Skeletal muscle satellite cell (primary cell): ENCODE data around the gene CSN3.

ENCODE experiments used
- H3K27me3 ChIP-seq: 2 replicates; pipeline ENCODE4 v1.7.0; 2013; ENCODE audit warnings: low read length; ENCODE audit not compliant: control insufficient read depth, insufficient read depth
- H3K36me3 ChIP-seq: 2 replicates; pipeline ENCODE4 v1.7.0; 2013; ENCODE audit warnings: mild to moderate bottlenecking, control low read depth, low read length; ENCODE audit not compliant: insufficient read depth
- H3K4me1 ChIP-seq: 2 replicates; pipeline ENCODE4 v1.7.0; 2013; ENCODE audit warnings: low read length; ENCODE audit not compliant: control insufficient read depth, insufficient read depth
- H3K4me2 ChIP-seq: 2 replicates; pipeline ENCODE4 v1.7.0; 2013; ENCODE audit warnings: mild to moderate bottlenecking, low read length
- H3K4me3 ChIP-seq: 2 replicates; pipeline ENCODE4 v1.7.0; 2013; ENCODE audit warnings: low read length
- H3K9ac ChIP-seq: 2 replicates; pipeline ENCODE4 v1.7.0; 2013; ENCODE audit warnings: mild to moderate bottlenecking, low read depth, low read length, moderate library complexity
- H3K9me3 ChIP-seq: replicated peaks from 2 replicates; pipeline ENCODE4 v1.7.0; 2013; ENCODE audit warnings: mild to moderate bottlenecking, control low read depth, low read length

Gene CSN3

DNA sequence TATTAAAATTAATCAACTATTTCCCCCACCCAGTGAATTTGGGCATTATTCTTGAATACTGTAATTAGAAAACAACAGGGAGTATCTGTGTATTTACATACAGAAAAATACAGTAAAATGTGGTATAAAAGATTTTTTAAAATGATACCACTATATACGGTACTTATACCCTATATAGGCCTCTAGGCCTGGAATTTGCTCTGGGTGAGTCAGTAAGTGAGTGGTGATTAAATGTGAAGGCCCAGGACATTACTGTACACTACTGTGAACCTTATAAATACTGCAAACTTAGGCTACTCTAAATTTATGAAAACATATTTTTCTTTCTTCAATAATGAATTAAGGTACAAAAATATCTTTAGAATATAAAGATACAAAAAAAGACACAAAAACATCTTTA, 6.3 kb upstream of the CSN3 start:
- H3K27me3 ChIP-seq = no peaks in the 10 kb centered on the region
- no peaks in the 10 kb centered on the region for H3K4me1 ChIP-seq
- H3K9ac ChIP-seq = no peak overlapping the region
- H3K9me3 ChIP-seq = no peaks in the 10 kb centered on the region
- H3K36me3 ChIP-seq = no peaks in the 10 kb centered on the region
- H3K4me3 ChIP-seq = no peak overlapping the region
- no peak overlapping the region for H3K4me2 ChIP-seq

DNA sequence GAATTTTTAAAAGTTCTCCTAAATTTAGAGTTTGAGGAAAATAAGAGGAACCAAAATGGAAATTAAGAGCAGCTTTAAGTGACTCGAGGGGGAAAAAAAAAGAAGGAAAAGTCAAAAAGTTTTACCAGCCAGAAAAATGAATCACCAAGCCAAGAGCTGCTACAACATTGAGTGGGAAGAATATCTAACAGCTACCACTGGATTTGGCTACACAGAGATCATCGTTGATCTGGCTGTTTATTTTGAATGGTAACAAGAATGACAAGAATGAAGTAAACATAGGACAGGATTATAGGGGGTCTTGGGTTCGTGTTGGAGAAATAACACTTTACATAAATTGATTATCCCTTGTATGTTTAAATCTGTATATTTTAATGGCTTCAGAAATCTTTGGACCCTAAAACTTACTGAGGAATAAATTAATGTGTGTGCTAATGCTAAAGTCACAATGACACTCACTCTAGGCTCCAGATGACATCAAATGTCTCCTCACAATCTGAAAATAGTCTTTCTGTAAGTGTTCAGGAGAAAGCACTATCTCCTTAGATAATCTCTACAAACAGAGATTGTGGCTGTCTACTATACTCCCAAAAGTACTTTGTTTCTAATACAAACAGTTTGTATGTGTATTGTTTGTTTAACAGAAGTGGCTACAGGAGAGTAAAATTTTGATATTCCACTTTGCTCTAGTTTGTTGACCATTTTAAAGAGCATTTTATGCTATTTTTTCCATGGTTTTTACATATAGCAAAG, 3.1 kb upstream of the CSN3 start:
- no peaks in the 10 kb centered on the region for H3K9me3 ChIP-seq
- no peak overlapping the region for H3K4me2 ChIP-seq
- H3K4me1 ChIP-seq = no peaks in the 10 kb centered on the region
- H3K27me3 ChIP-seq = no peaks in the 10 kb centered on the region
- H3K4me3 ChIP-seq = no peak overlapping the region
- H3K9ac ChIP-seq = no peak overlapping the region
- no peaks in the 10 kb centered on the region for H3K36me3 ChIP-seq

DNA sequence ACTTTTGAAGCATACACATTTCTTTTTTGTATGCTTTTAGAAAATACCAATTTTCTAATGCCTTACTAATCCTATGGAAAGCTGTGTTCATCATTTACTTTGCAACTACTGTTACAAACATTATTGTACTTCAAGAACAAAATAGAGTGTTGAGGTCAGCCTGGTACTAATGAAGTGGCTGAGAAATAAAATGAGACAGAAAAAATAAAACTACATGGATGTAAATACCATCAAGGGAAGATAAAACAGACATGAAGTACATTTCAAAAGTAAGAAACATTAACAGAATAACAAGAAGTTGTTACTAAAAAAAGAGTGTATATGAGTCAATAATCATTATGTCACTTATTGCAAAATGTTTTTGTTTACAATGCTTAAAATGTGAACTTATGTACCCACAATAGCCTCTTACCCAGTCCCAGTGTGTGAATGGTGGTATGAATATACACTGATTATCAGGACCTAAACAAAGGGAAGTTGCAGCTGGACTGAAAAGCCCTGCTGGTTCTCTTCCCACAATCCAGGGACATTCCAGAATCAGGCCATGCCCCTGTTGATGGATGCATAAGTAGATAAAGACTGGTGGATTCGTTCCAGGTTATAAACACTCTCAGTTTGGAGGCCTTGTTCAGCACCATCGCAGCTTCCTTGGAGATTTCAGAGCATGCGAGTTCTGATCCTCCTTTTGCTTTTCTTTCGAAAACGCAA, 2.4 kb upstream of the CSN3 start:
- H3K4me3 ChIP-seq = no peak overlapping the region
- no peaks in the 10 kb centered on the region for H3K9me3 ChIP-seq
- no peak overlapping the region for H3K4me2 ChIP-seq
- no peaks in the 10 kb centered on the region for H3K4me1 ChIP-seq
- H3K9ac ChIP-seq = no peak overlapping the region
- H3K27me3 ChIP-seq = no peaks in the 10 kb centered on the region
- H3K36me3 ChIP-seq = no peaks in the 10 kb centered on the region

DNA sequence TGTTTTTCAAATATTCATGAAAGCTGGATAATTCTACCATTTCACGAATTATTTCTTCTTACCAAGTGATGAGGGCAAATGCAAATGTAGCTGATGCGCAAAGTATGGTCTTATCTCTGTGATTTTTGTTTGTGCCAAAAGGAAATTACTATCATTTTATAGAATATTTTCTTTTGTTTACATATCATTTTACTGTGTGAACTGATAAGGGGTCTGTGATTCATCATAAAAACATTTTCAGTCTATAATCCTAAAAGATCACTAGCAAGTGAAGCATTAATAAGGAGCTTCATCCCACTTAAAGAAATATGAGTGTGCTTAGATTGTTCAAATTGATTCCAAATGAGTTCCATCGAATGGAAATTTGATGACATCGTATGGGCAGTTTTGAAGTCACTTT, 694 bp downstream of the CSN3 start:
- Histone ChIP-seq H3K36me3 (no peaks in the 10 kb centered on the region), H3K27me3 (no peaks in the 10 kb centered on the region), H3K4me3 (no peak overlapping the region), H3K4me1 (no peaks in the 10 kb centered on the region), H3K4me2 (no peak overlapping the region), H3K9me3 (no peaks in the 10 kb centered on the region), H3K9ac (no peak overlapping the region)

DNA sequence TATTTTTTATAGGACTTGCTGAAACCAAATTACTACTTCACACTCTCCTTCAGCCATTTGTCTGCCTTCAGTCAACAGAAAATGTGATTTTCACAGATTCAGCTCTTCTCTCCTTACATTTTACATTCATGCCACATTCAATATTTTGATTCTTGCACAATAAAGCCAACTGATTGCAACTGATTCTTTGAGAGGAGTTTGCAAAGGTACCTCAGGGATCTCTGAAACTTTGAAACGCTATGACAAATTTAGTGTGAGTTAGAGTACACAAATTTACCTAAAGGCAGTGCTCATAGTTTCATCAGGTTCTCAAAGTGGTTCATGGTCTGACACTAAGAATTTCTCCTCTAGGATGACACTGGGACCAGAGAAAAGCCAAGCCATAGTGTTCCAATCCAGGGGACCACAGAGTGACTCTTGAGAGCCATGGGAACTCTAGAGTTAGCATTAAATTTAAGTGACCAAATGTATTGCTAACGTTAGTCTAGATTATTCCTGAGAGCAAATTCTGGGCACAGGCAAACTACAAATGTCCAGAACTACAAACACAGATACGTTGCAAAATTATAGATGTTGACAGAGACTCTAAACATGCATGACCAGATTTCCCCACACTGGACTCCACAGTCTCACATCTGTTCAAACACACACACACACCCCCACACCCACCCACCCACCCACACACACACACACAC, 9.0 kb downstream of the CSN3 start:
- Histone ChIP-seq H3K9ac (no peak overlapping the region), H3K4me2 (no peak overlapping the region), H3K9me3 (no peaks in the 10 kb centered on the region), H3K4me3 (no peak overlapping the region), H3K4me1 (no peaks in the 10 kb centered on the region), H3K27me3 (no peaks in the 10 kb centered on the region), H3K36me3 (no peaks in the 10 kb centered on the region)

DNA sequence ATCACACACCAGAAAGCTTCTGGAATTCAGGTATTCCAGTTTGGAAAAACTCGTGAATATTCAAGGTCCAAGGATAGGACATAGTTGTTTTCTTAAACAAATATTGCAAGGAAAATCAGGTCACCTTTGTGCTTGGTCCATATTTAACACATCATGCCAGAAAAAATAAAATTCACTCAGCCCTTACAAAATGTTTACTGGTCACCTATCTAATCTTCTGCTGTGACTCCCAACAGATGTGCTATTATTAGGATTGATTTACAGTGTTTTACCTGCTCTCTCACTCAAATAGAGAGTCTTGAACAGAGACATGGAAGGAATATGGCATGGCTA, 9.5 kb downstream of the CSN3 start:
- no peaks in the 10 kb centered on the region for H3K9me3 ChIP-seq
- no peak overlapping the region for H3K4me2 ChIP-seq
- H3K4me3 ChIP-seq = no peak overlapping the region
- H3K27me3 ChIP-seq = no peaks in the 10 kb centered on the region
- H3K4me1 ChIP-seq = no peaks in the 10 kb centered on the region
- H3K9ac ChIP-seq = no peak overlapping the region
- no peaks in the 10 kb centered on the region for H3K36me3 ChIP-seq

DNA sequence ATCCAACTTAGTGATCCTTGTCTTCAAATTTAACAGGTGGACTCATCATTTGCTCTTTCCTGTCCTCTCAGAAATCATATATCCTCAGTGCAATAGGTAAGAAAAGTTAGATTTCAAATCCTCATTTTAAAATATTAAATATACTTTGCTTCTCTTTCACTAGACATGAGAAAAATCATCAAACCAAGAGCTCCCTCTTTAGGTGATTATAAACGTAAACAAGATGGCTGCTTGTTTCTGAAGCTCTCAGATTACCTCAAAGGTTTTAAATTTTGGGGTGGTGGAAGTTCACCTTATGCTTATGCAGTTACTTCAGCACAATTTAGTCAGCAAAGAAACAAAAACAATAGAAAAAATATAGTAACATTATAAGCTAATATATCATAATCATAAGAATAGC, 27.3 kb downstream of the CSN3 start:
- Histone ChIP-seq H3K36me3 (no peaks in the 10 kb centered on the region), H3K4me1 (no peaks in the 10 kb centered on the region), H3K27me3 (no peaks in the 10 kb centered on the region), H3K4me2 (no peak overlapping the region), H3K9ac (no peak overlapping the region), H3K9me3 (no peaks in the 10 kb centered on the region), H3K4me3 (no peak overlapping the region)

DNA sequence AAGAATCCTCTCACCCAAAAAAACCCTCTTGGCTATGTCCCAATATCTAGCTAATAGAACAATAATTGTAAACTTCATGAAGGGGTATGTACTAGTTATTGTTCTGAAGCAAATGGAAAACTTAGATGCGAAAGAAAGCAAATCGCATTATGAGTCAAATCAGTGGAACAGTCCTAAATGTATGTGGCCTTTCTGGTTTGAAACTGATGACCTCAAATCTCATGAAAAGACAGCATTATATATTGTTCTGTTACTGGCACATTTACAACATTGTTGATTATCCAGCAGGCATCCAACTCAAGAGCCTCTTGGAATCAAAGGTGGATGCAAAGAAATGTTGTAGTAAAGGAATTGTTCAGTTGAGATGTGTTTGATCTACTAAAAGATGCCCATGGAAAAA, 34.7 kb downstream of the CSN3 start:
- Histone ChIP-seq H3K27me3 (no peaks in the 10 kb centered on the region), H3K4me2 (no peak overlapping the region), H3K9ac (no peak overlapping the region), H3K9me3 (no peaks in the 10 kb centered on the region), H3K4me3 (no peak overlapping the region), H3K4me1 (no peaks in the 10 kb centered on the region), H3K36me3 (no peaks in the 10 kb centered on the region)

DNA sequence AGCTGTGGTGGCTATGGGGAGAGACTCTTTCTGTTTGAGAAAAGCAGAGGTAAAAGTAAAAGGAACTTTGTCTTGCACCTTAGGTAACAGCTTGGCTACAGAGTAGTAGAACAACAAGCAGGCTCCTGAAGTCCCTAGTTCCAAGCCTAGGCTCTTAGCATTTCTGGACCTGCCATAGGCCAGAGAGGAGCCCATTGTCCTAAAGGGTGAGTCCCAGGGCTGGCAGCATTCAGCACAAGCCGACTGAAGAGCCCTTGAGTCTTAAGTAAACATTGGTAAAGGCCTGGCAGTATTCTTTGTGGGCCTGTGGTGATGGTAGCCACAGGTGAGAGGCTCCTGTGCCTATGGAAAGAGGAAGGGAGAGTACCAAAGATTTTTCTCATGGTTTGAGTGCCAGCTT, 38.2 kb downstream of the CSN3 start:
- Histone ChIP-seq H3K4me2 (no peak overlapping the region), H3K4me1 (no peaks in the 10 kb centered on the region), H3K9ac (no peak overlapping the region), H3K36me3 (no peaks in the 10 kb centered on the region), H3K4me3 (no peak overlapping the region), H3K27me3 (no peaks in the 10 kb centered on the region), H3K9me3 (no peaks in the 10 kb centered on the region)

DNA sequence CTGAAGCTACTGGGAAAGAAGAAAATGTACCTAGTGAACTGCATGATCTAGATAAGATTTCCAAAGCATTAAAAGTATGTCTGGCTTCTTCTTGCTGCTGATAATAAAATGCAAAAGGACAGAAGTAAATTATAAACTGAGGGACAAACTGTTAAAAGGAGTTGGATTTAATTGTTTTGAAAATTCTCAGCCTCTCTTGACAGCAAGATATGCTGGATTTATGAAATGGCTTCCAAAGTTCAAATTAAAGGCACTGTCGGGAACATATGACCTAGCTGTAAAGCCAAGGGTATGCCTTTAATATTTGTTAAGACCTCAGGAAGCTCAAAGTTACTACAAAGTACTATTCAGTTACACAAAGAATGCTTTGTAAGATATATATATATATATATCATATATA, 46.3 kb downstream of the CSN3 start:
- H3K36me3 ChIP-seq = no peaks in the 10 kb centered on the region

DNA sequence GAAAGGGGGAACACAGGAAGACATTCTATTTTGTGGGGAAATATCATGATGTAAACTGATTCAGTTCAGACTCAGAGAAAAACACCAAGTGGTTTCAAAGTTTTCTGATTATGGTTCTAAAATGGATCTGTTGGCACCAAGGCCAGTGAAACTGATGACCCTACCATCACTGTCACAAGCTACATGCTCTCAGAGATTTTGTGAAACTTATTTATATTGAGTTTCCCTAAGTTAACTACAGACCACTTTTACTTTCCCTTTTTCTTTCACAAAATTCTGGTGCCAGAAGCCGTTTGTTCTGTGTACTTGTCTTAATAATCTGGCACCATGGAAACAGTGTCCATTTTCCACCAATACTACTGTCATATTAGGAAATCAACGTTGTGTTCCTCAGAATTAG, 48.9 kb downstream of the CSN3 start:
- Histone ChIP-seq H3K9me3 (peaks cover 4% of the 10 kb centered on the region), H3K27me3 (no peaks in the 10 kb centered on the region), H3K4me2 (no peak overlapping the region), H3K36me3 (no peaks in the 10 kb centered on the region), H3K9ac (no peak overlapping the region), H3K4me1 (no peaks in the 10 kb centered on the region), H3K4me3 (no peak overlapping the region)

More for the DNA sequence above, 46.3 kb downstream of the CSN3 start:
- H3K9ac ChIP-seq = no peak overlapping the region
- no peaks in the 10 kb centered on the region for H3K9me3 ChIP-seq
- H3K27me3 ChIP-seq = no peaks in the 10 kb centered on the region
- no peaks in the 10 kb centered on the region for H3K4me1 ChIP-seq
- no peak overlapping the region for H3K4me3 ChIP-seq
- no peak overlapping the region for H3K4me2 ChIP-seq
